ENCODE results near the gene RFNG.

RFNG gene

DNA sequence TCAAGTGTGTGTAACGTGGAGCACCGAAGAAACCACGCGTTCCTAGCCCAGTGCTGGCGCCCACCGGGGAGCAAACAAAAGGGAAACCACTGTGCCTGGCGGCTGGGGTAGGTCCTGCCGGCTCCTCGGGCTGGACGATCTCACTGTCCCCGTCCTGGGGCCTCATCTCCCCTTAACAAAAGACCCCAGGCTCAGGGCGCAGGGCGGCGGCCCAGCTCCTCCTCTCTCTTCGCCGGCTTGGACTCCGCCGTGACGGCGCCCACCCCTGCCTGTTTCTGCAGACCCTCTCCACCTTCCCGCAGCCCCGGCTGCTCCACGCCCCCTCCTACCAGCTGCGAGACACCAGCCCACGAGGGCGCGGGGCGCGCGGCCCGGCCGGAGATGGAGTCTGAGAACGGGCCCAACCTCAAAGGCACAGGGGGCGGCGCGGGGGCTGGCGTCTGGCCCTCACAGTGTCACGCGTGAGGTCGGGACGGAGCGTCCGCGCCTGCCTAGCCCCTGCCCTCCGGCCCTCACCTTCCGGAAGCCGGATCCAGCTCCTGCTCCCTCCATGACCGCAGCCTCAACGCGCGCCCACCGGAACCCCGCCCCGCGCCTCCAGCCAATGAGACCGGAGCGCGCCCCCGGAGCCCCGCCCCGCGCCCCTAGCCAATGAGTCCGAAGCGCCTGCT, 29.2 kb downstream of the RFNG start, which contains the start of gene CENPX:
TSS of gene CENPX (minus strand) at position 569 of the 671 bp plus-strand sequence. CDS start at position 552, 17 bp downstream.
- Histone ChIP-seq H3K36me3 (ENCODE audit: control insufficient read depth, low read depth, low read length) (peaks cover 6% of the 10 kb centered on the region), H3K27me3 (ENCODE audit: control insufficient read depth, insufficient read depth, low read length) (no peaks in the 10 kb centered on the region), H3K27ac (ENCODE audit: low read length) (no peak within 1 kb of the TSS), H3K4me1 (ENCODE audit: control insufficient read depth, low read depth, low read length) (peaks cover 5% of the 10 kb centered on the region), H3K9ac (ENCODE audit: low read length) (peak within 1 kb of the TSS; percentile 84), H3K4me3 (ENCODE audit: low read length) (peak within 1 kb of the TSS; percentile 90), H3K9me3 (ENCODE audit: control insufficient read depth, low read depth, low read length) (no peaks in the 10 kb centered on the region)

DNA sequence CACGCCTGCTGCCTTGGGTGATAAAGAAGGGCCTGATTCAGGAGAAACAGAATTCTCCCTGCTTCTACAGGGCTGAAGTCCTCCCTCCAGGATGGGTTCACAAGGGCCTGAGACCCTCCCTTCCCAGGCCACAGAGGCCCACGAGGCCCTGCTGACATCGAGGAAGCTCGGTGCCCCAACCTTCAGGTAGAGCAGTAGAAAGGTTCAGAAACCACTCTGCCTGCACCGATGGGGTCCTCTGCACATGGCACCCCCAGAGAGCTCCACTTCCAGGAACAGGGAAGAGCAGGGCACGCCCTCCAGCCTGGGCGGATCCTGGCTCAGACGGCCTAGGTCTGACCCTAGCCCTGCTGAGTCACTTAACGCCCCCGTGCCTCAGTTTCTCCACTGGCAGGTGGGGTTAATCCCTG, 29.7 kb downstream of the RFNG start:
- peak overlapping the region; percentile 84 for H3K9ac ChIP-seq (ENCODE audit: low read length)
- no peaks in the 10 kb centered on the region for H3K9me3 ChIP-seq (ENCODE audit: control insufficient read depth, low read depth, low read length)
- H3K4me3 ChIP-seq (ENCODE audit: low read length), result peak overlapping the region; percentile 90
- H3K27ac ChIP-seq (ENCODE audit: low read length), result no peak overlapping the region
- H3K36me3 ChIP-seq (ENCODE audit: control insufficient read depth, low read depth, low read length), result peaks cover 6% of the 10 kb centered on the region
- H3K27me3 ChIP-seq (ENCODE audit: control insufficient read depth, insufficient read depth, low read length), result no peaks in the 10 kb centered on the region
- peaks cover 5% of the 10 kb centered on the region for H3K4me1 ChIP-seq (ENCODE audit: control insufficient read depth, low read depth, low read length)

DNA sequence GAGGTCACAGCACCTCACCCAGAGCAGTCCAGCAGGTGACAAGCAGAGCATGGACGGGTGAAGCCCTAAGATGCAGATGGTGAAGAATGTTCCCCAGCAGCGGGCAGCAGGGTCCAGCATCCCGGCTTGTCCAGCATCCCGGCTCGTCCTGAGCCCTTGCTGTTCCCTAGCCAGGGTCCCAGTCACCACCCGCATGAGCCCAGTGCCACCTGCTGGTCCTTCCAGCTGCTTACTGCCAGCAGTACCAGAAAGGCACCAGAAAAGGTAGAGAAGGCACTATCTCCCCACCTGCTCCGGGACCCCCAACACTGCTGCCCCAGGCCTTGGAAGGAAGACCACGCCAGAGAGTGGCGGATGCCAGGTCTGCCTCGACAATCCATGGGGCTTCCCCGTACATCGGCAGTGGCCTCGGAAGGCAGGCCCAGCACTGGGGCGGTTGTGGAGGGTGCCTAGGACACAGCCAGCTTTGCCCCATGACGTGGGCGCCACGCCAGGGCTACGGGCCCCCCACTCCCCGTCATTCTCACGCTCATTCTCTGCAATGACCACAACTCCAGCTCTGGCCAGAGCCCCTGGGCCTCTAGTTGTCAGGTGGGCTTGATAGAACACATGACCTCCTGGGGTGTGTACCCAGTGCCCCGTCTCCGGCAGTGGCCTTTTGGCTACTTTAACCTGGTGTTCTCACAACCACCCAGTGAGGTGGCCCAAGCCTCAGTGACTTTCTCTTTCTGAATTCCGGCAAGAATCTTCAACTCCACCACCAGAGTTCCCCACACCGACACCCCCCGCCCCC, 30.3 kb downstream of the RFNG start:
- peak overlapping the region; percentile 84 for H3K9ac ChIP-seq (ENCODE audit: low read length)
- H3K9me3 ChIP-seq (ENCODE audit: control insufficient read depth, low read depth, low read length), result no peaks in the 10 kb centered on the region
- no peaks in the 10 kb centered on the region for H3K27me3 ChIP-seq (ENCODE audit: control insufficient read depth, insufficient read depth, low read length)
- peaks cover 6% of the 10 kb centered on the region for H3K36me3 ChIP-seq (ENCODE audit: control insufficient read depth, low read depth, low read length)
- peaks cover 5% of the 10 kb centered on the region for H3K4me1 ChIP-seq (ENCODE audit: control insufficient read depth, low read depth, low read length)
- H3K27ac ChIP-seq (ENCODE audit: low read length), result no peak overlapping the region
- H3K4me3 ChIP-seq (ENCODE audit: low read length), result peak overlapping the region; percentile 90

DNA sequence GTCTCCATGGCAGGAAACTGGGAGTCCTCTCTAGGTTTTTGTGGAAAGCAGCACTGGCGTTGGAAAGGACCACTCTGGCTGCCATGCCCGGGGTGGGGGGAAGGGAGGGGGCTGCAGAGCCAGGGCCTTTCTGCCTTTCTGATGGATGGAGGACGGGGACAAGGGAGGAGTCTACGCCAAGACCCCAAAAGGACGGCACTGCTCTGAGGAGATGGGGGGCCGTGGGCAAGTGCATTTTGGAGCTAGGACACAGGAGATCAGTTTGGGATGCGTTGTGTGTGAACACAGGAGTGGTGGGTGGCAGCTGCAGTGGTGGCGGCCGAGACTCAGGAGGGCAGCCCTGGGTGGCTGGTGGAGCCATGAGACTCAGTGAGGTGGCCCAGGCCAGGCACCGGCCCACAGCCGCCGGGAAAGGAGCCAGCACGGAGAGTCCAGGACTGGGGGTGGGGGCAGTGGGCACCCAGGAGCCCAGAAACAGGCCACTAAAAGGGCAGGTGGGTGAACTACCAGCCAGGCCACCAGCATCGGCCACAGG, 31.0 kb downstream of the RFNG start:
- H3K4me1 ChIP-seq (ENCODE audit: control insufficient read depth, low read depth, low read length), result peaks cover 5% of the 10 kb centered on the region
- peaks cover 6% of the 10 kb centered on the region for H3K36me3 ChIP-seq (ENCODE audit: control insufficient read depth, low read depth, low read length)
- H3K27ac ChIP-seq (ENCODE audit: low read length), result no peak overlapping the region
- no peaks in the 10 kb centered on the region for H3K27me3 ChIP-seq (ENCODE audit: control insufficient read depth, insufficient read depth, low read length)
- no peaks in the 10 kb centered on the region for H3K9me3 ChIP-seq (ENCODE audit: control insufficient read depth, low read depth, low read length)
- H3K4me3 ChIP-seq (ENCODE audit: low read length), result no peak overlapping the region
- H3K9ac ChIP-seq (ENCODE audit: low read length), result no peak overlapping the region

DNA sequence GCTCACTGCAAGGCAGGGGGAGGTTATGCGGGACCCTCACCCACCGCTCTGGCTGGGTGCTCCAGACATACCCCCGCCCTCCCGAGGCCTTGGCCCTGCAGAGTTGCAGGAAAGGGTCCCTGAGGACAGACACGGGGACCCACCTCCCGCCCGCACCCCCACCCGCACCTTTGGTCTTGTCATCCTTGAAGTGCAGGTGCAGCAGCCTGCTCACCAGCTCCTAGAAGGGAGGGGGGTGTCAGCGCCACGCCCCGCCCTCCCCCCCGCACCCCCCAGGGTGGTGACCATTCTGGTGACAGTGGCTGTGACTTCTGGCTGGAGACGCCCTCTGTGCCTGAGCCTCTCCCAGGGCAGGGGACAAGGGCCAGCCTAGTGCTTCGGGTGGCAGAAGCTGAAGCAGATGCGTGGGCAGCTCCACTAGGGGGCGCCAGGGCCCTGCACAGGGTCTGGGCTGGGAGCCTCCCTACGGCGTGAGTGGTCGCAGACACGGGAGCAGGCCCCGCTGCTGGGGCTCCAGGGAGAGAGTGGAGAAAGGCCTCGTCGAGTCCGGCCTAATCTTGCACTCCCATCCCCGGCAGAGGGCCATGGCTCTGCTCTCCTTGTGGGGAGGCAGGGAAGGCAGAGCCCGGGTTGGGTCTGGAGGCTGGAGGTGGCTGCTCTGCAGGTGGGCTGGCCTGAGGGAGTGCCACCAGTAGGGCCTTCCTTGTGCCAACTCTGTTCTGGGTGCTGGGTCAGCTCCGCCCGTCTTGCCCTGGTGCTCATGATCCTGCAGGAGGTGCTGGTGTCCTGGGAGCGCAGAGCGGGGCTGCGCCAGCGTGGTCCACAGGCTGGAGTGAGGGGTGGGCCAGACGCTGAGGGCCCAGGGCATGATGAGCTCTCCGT, 31.7 kb downstream of the RFNG start:
- Histone ChIP-seq H3K9ac (ENCODE audit: low read length) (no peak overlapping the region), H3K4me1 (ENCODE audit: control insufficient read depth, low read depth, low read length) (peaks cover 5% of the 10 kb centered on the region)

DNA sequence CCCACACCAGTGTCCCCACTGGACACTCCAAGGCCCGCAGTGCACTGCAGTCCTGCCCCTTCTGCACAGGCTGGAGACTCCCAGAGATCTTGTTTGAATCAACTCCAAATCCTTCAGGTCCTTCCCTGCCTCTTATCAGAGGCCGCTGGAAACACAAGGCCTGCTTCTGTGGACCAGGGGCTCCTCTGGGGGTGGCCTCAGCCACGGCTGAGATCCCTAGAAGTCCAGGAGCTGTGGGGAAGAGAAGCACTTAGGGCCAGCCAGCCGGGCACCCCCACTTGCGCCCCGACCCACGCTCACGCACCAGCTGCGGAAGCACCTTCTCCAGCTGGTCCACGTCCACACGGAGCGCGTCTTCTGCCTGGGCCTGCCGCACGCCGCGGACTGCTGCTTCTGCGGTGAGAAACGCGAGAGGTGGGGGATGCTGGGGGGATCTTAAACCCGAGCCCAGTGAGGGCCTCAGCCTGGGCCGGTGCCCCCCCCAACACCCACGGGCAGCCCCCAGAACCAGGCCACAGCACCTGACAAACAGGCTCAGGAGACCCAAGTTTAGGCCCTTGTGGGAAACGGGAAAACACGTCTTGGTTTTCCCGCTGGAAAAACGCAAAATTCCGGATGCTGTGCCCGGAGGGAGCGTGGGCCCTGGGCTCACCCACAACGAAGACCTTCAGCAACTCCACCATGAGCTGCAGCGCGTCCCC, 32.5 kb downstream of the RFNG start:
- H3K27ac ChIP-seq (ENCODE audit: low read length), result no peak overlapping the region
- H3K9me3 ChIP-seq (ENCODE audit: control insufficient read depth, low read depth, low read length), result no peaks in the 10 kb centered on the region
- H3K9ac ChIP-seq (ENCODE audit: low read length), result no peak overlapping the region
- H3K36me3 ChIP-seq (ENCODE audit: control insufficient read depth, low read depth, low read length), result peaks cover 6% of the 10 kb centered on the region
- H3K27me3 ChIP-seq (ENCODE audit: control insufficient read depth, insufficient read depth, low read length), result no peaks in the 10 kb centered on the region
- no peak overlapping the region for H3K4me3 ChIP-seq (ENCODE audit: low read length)
- H3K4me1 ChIP-seq (ENCODE audit: control insufficient read depth, low read depth, low read length), result peaks cover 5% of the 10 kb centered on the region

More for the DNA sequence above, 31.7 kb downstream of the RFNG start:
- Histone ChIP-seq H3K27ac (ENCODE audit: low read length) (no peak overlapping the region), H3K4me3 (ENCODE audit: low read length) (no peak overlapping the region), H3K36me3 (ENCODE audit: control insufficient read depth, low read depth, low read length) (peaks cover 6% of the 10 kb centered on the region), H3K9me3 (ENCODE audit: control insufficient read depth, low read depth, low read length) (no peaks in the 10 kb centered on the region), H3K27me3 (ENCODE audit: control insufficient read depth, insufficient read depth, low read length) (no peaks in the 10 kb centered on the region)

DNA sequence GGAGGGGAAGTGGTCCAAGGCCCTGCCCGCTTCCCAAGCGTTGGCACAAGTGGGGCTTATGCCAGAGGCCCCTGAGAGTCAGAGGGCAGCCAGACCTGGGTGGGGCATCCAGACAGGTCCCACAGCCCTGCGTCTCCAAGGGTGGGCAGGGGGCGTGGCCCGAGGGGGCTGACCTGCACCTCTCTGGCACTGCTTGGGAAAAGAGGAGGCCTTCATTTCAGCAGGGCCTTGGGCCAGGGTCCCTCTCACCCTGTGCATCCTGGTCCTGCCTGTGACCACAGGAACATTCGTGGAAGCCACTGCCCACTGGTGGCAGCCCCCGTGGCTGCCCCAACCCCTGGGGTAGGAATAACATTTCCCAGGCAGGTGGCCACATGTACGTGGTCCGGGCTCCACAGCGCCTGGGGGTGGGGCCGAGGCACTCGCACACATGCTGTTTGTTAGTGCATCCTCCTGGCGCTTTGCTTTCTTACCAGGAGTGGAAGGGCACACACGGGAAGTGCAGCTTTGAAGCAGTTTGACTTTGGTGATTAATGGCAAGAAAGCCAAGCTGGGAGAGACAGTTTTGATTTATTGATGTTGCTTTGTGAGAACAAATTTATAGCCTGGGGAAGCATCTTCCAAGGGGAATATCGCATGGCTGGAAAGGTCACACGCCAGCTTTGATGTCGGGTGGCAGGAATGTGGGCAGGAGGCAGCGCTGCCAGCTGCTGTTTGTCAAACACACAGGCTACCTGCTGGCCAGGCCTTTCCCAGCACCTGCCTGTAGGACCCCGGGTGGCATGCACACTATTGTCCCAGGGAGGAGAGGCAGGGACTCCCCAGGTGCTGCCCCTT, 33.2 kb downstream of the RFNG start:
- Histone ChIP-seq H3K4me1 (ENCODE audit: control insufficient read depth, low read depth, low read length) (peaks cover 5% of the 10 kb centered on the region), H3K36me3 (ENCODE audit: control insufficient read depth, low read depth, low read length) (peaks cover 6% of the 10 kb centered on the region), H3K27me3 (ENCODE audit: control insufficient read depth, insufficient read depth, low read length) (no peaks in the 10 kb centered on the region), H3K27ac (ENCODE audit: low read length) (no peak overlapping the region), H3K9ac (ENCODE audit: low read length) (no peak overlapping the region), H3K9me3 (ENCODE audit: control insufficient read depth, low read depth, low read length) (no peaks in the 10 kb centered on the region), H3K4me3 (ENCODE audit: low read length) (no peak overlapping the region)

DNA sequence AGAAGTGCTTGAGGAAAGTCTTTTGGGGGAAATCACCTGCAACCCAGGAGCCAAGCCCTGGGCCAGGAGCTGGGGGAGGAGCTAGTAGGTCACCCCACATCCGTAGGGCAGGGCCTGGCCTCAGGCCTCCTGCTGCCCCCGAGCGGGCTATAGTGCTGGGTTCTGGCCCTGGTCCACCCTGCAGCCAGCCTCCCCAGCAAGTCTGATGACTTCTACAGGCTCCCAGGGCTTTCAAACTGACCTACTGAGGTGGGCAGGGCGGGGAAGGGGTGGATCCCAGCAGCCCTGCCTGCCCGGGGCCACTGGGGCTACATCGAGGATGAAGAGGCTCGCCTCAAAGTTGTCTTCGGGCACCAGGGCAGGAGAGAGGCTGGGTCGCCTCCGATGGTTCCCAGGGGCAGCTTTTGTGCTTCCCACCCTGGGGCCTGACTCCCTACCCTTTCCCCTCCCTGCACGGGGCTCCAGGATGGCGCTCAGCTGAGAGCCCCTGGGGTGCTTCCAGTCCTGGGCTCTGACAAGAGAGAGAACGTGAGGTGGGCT, 33.9 kb downstream of the RFNG start:
- Histone ChIP-seq H3K9ac (ENCODE audit: low read length) (no peak overlapping the region), H3K36me3 (ENCODE audit: control insufficient read depth, low read depth, low read length) (peaks cover 6% of the 10 kb centered on the region), H3K27ac (ENCODE audit: low read length) (no peak overlapping the region), H3K4me3 (ENCODE audit: low read length) (no peak overlapping the region), H3K27me3 (ENCODE audit: control insufficient read depth, insufficient read depth, low read length) (no peaks in the 10 kb centered on the region), H3K9me3 (ENCODE audit: control insufficient read depth, low read depth, low read length) (no peaks in the 10 kb centered on the region), H3K4me1 (ENCODE audit: control insufficient read depth, low read depth, low read length) (peaks cover 5% of the 10 kb centered on the region)

DNA sequence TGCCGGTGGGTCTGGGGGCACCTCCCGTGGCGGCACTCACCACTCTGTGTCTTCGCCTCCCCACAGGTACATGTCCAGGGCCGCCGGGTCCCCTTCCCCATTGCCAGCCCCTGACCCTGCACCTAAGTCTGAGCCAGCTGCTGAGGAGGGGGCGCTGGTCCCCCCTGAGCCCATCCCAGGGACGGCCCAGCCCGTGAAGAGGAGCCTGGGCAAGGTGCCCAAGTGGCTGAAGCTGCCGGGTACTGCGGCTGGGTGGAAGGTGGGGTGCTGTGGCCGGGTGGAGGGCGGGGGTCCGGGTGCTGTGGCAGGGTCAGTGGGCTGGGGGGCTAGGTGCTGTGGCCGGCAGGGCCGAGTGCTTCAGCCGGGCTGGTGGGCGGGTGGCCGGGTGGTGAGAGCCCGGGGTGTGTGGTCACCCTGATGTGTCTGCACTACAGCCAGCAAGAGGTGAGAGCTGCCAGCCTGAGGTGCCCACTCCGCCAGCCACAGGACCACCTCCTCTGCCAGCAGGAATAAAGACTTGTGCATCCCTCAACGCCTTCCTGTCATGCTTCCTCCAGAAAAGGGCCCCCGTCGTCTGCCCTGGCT, 34.6 kb downstream of the RFNG start:
- H3K4me1 ChIP-seq (ENCODE audit: control insufficient read depth, low read depth, low read length), result peaks cover 5% of the 10 kb centered on the region
- no peak overlapping the region for H3K4me3 ChIP-seq (ENCODE audit: low read length)
- no peaks in the 10 kb centered on the region for H3K9me3 ChIP-seq (ENCODE audit: control insufficient read depth, low read depth, low read length)
- H3K9ac ChIP-seq (ENCODE audit: low read length), result no peak overlapping the region
- peaks cover 6% of the 10 kb centered on the region for H3K36me3 ChIP-seq (ENCODE audit: control insufficient read depth, low read depth, low read length)
- H3K27ac ChIP-seq (ENCODE audit: low read length), result no peak overlapping the region
- no peaks in the 10 kb centered on the region for H3K27me3 ChIP-seq (ENCODE audit: control insufficient read depth, insufficient read depth, low read length)
